MCF 10A (cell line): ENCODE measurements around the gene COL9A1. TPM values are rescaled to one million over a fixed set of nuclear protein-coding genes. Genes with fewer than 3 reads are reported as not detected.

ENCODE experiments used
- BruUV-seq: library from RNA; stranded (reverse); fragments of 400-500 nt; replicated peaks from 2 replicates; lab custom pipeline; 2021; lab: Mats Ljungman, UMichigan
- CTCF ChIA-PET: fragments of 300-600 bp; sonication (Branson Sonifier 250); formaldehyde crosslinking; extraction: SDS; loops from one replicate; lab custom pipeline; 2021; ENCODE audit warnings: antibody characterized with exemption, inconsistent platforms; lab: Yijun Ruan, JAX
- POLR2A ChIA-PET: fragments of 300-600, 350-650 bp; sonication (Branson Sonifier 250); formaldehyde crosslinking; extraction: SDS; loops from one replicate; lab custom pipeline; 2020; ENCODE audit warnings: antibody characterized with exemption, inconsistent platforms; lab: Yijun Ruan, JAX
- DNase-seq: peaks from one replicate; pipeline ENCODE4 v3.0.0-alpha.2; 2018; ENCODE audit not compliant: unreplicated experiment
- H3K27ac Mint-ChIP-seq: one replicate; pipeline ENCODE4 v1.8.0; 2022; ENCODE audit warnings: mild to moderate bottlenecking, low read depth, mixed read lengths; ENCODE audit not compliant: unreplicated experiment
- H3K27me3 Mint-ChIP-seq: one replicate; pipeline ENCODE4 v1.8.0; 2022; ENCODE audit warnings: mixed read lengths; ENCODE audit not compliant: insufficient read depth, unreplicated experiment
- H3K36me3 Mint-ChIP-seq: one replicate; pipeline ENCODE4 v1.8.0; 2022; ENCODE audit warnings: mild to moderate bottlenecking, moderate library complexity, mixed read lengths; ENCODE audit not compliant: insufficient read depth, unreplicated experiment
- H3K4me1 Mint-ChIP-seq: one replicate; pipeline ENCODE4 v1.8.0; 2022; ENCODE audit warnings: mixed read lengths; ENCODE audit not compliant: insufficient read depth, unreplicated experiment
- H3K4me3 Mint-ChIP-seq: one replicate; pipeline ENCODE4 v1.8.0; 2022; ENCODE audit warnings: mild to moderate bottlenecking, moderate library complexity, mixed read lengths; ENCODE audit not compliant: unreplicated experiment
- H3K9me3 Mint-ChIP-seq: one replicate; pipeline ENCODE4 v1.8.0; 2022; ENCODE audit warnings: mixed read lengths; ENCODE audit not compliant: unreplicated experiment
- intact Hi-C: fragments of 100-400 bp; cut with micrococcal nuclease; formaldehyde crosslinking; loops from 2 replicates; pipeline ENCODE4 v1.14.1; 2022
- total RNA-seq: library from RNA; stranded (reverse); gene quantifications from 2 replicates; pipeline ENCODE4 v1.2.3, GENCODE V29; 2022
- TF ChIP-seq, protein P1 (sequence below): fragments of 200-600 bp; IDR thresholded peaks from one replicate; pipeline ENCODE4 v1.8.0; 2022; ENCODE audit warnings: antibody characterized with exemption, mild to moderate bottlenecking; ENCODE audit not compliant: unreplicated experiment

The COL9A1 gene
- total RNA-seq, 1 experiment from 2014 or later, result not detected

- no peaks in the 10 kb centered on the region for H3K9me3 Mint-ChIP-seq
- DNase-seq, result no peak
- BruUV-seq, result no TSS peak
- no peaks in the 10 kb centered on the region for H3K4me1 Mint-ChIP-seq
- TF ChIP-seq, protein P1, sequence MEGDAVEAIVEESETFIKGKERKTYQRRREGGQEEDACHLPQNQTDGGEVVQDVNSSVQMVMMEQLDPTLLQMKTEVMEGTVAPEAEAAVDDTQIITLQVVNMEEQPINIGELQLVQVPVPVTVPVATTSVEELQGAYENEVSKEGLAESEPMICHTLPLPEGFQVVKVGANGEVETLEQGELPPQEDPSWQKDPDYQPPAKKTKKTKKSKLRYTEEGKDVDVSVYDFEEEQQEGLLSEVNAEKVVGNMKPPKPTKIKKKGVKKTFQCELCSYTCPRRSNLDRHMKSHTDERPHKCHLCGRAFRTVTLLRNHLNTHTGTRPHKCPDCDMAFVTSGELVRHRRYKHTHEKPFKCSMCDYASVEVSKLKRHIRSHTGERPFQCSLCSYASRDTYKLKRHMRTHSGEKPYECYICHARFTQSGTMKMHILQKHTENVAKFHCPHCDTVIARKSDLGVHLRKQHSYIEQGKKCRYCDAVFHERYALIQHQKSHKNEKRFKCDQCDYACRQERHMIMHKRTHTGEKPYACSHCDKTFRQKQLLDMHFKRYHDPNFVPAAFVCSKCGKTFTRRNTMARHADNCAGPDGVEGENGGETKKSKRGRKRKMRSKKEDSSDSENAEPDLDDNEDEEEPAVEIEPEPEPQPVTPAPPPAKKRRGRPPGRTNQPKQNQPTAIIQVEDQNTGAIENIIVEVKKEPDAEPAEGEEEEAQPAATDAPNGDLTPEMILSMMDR, result no peak
- intact Hi-C loops, result loop anchor here (1.0 to 5.0 kb wide), 5 partner anchors 90 to 791 kb away; partner anchors contain the start of gene B3GAT2
- CTCF ChIA-PET, result interaction anchor here (0.6 to 4.8 kb wide), 54 partner anchors 9 to 1508 kb away, joined by 3 to 52 read pairs (median 5); no protein-coding TSS in a partner anchor
- H3K27ac Mint-ChIP-seq, result no peak overlapping the region
- no peaks in the 10 kb centered on the region for H3K36me3 Mint-ChIP-seq
- peaks cover 100% of the 10 kb centered on the region for H3K27me3 Mint-ChIP-seq
- H3K4me3 Mint-ChIP-seq, result no peak overlapping the region
- POLR2A ChIA-PET, result no interaction called here
Observed at GRCh38 chr6:70221715-70222438, 81.0 kb downstream of the COL9A1 start.

DNA sequence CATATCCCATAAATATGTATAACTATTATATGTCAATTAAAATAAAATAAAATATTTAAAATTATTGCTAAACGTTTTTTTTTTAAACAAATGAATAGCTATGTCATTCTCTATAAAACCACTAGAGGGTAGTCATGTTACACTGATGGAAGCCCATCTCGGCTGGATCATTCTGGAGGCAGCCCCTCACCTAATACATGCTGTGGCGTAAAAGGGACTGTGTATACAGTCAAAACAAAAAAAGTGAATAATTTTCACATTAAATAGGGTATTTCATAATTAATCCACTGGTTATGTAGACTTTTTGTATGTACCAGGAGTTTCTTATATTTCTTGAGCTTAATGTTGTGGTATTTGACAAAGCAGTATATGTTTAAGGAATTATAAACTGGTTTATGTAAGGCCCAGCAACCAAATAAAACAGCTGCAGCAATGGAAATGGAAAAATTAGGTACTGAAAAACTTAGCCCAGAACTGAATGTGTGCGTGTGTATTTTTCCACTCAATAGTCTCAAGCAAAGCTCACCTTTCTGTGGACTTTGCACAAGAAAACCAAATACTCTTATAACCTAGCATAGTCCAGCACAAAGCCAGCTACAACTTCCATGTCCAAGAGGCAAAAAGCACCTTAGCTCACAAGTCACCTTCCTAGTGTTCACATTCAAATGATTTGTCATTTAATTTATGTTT is 81.7 kb downstream of the COL9A1 start:
- Mint-ChIP-seq H3K4me3 (no peak overlapping the region), H3K9me3 (no peaks in the 10 kb centered on the region), H3K36me3 (no peaks in the 10 kb centered on the region), H3K27me3 (peaks cover 100% of the 10 kb centered on the region), H3K4me1 (no peaks in the 10 kb centered on the region), H3K27ac (no peak overlapping the region)
- intact Hi-C loops, result loop anchor here (1.0 to 5.0 kb wide), 5 partner anchors 91 to 792 kb away; partner anchors contain the start of gene B3GAT2
- CTCF ChIA-PET, result interaction anchor here (0.5 to 4.8 kb wide), 70 partner anchors 9 to 1558 kb away, joined by 3 to 52 read pairs (median 4); no protein-coding TSS in a partner anchor
- peak; percentile 33 for DNase-seq
- POLR2A ChIA-PET, result interaction anchor here (0.6 kb wide), 1 partner anchor 817 kb away, joined by 3 read pairs; no protein-coding TSS in a partner anchor
- TF ChIP-seq, protein P1, result peak; percentile 71
- no TSS peak for BruUV-seq

GRCh38 chr6:70219943-70220613 is 82.8 kb downstream of the COL9A1 start:
- CTCF ChIA-PET, result interaction anchor here (0.6 to 4.8 kb wide), 26 partner anchors 8 to 856 kb away, joined by 3 to 52 read pairs (median 6); no protein-coding TSS in a partner anchor

More at GRCh38 chr6:70219943-70220613, 82.8 kb downstream of the COL9A1 start:
- BruUV-seq, result no TSS peak
- Mint-ChIP-seq H3K4me1 (no peaks in the 10 kb centered on the region), H3K36me3 (no peaks in the 10 kb centered on the region), H3K27ac (no peak overlapping the region), H3K9me3 (no peaks in the 10 kb centered on the region), H3K4me3 (no peak overlapping the region), H3K27me3 (peaks cover 100% of the 10 kb centered on the region)
- TF ChIP-seq, protein P1, result no peak
- intact Hi-C loops, result loop anchor here (5.0 kb wide), 3 partner anchors 92 to 737 kb away; partner anchors contain the start of gene B3GAT2
- POLR2A ChIA-PET, result no interaction called here
- DNase-seq, result no peak
